Kidney (tissue), 14 donors: ENCODE results near the gene PXDN. TPM values are rescaled to one million over a fixed set of nuclear protein-coding genes. Genes with fewer than 3 reads are reported as not detected.

ENCODE experiments used
- DNase-seq, 5 donors: peaks; one replicate each; pipeline ENCODE4 v3.0.0-alpha.2; 2013 to 2020
- FAIRE-seq: peaks from 2 replicates; lab custom pipeline; 2012; peaks lifted over from hg19 to GRCh38; lab: Jason Lieb, UNC
- H3K27ac ChIP-seq, 2 donors: one replicate each; pipeline ENCODE4 v1.7.0; 2013; ENCODE audit warnings: low read depth in 2 of 2, low read length in 2 of 2, inconsistent platforms in 1 of 2
- H3K27me3 ChIP-seq: one replicate; pipeline ENCODE4 v1.7.1; 2013; ENCODE audit warnings: low read length, inconsistent platforms; ENCODE audit not compliant: control insufficient read depth, insufficient read depth
- H3K36me3 ChIP-seq, 3 donors: one replicate each; pipeline versions ENCODE4 v1.7.0 to v1.7.1; 2013; ENCODE audit warnings: low read length in 3 of 3, control low read depth in 1 of 3, inconsistent platforms in 1 of 3; ENCODE audit not compliant: insufficient read depth in 3 of 3, control insufficient read depth in 2 of 3
- H3K4me1 ChIP-seq, 3 donors: one replicate each; pipeline versions ENCODE4 v1.7.0 to v1.7.1; 2013; ENCODE audit warnings: low read length in 3 of 3, inconsistent platforms in 1 of 3, low read depth in 1 of 3; ENCODE audit not compliant: control insufficient read depth in 2 of 3, insufficient read depth in 2 of 3
- H3K4me3 ChIP-seq, 3 donors: one replicate each; pipeline versions ENCODE4 v1.7.0 to v1.8.1; 2013; ENCODE audit warnings: low read length in 3 of 3, control low read depth in 1 of 3, inconsistent platforms in 1 of 3
- H3K9ac ChIP-seq, 3 donors: one replicate each; pipeline versions ENCODE4 v1.7.0 to v1.7.1; 2013; ENCODE audit warnings: low read length in 3 of 3, control low read depth in 1 of 3, inconsistent platforms in 1 of 3
- H3K9me3 ChIP-seq, 3 donors: one replicate each; pipeline versions ENCODE4 v1.7.0 to v1.7.1; 2013; ENCODE audit warnings: low read length in 3 of 3, control low read depth in 1 of 3, inconsistent platforms in 1 of 3; ENCODE audit not compliant: control insufficient read depth in 2 of 3, insufficient read depth in 1 of 3
- CTCF ChIP-seq: IDR thresholded peaks from 3 replicates; pipeline ENCODE4 v1.5.1; 2012; ENCODE audit warnings: mild to moderate bottlenecking, moderate library complexity, borderline replicate concordance; ENCODE audit not compliant: insufficient read depth; ENCODE audit errors: extremely low read depth
- intact Hi-C: fragments of 100-400 bp; cut with DNase I; formaldehyde crosslinking; loops from one replicate; pipeline ENCODE4 v1.11.1; 2022
- polyA plus RNA-seq: library from polyadenylated mRNA; stranded (reverse); fragments of 350-450 nt; fragmentation: Illumina TruSeq; extraction: RNeasy Lipid Tissue Mini Kit (QIAGEN cat#74804); gene quantifications from one replicate; pipeline ENCODE4 v1.2.3, GENCODE V29; 2014; ENCODE audit warnings: low read depth, low replicate concordance; ENCODE audit not compliant: insufficient read depth
- total RNA-seq: library from RNA; stranded (reverse); fragmentation: NEBNext Ultra II Directional; extraction: Animal tissue kit (Norgen Biotek cat#: 25700); gene quantifications from one replicate; pipeline ENCODE4 v1.2.1, GENCODE V29; 2021
- donor health status: control.
- donor health status: control.
- donor health status: control.
- donor health status: control.
- donor health status: control.
- donor health status: DM: yes; HTN: yes; CAD: no.
- donor health status: Normal renal cell carcinoma (clear cell type).

Gene PXDN
- total and polyA plus RNA-seq, 2 donors from 2014 or later = 4.7 to 42.3 TPM

- FAIRE-seq (no peak), DNase-seq (peak in 1 of 5 donors; percentile 28)
- Histone ChIP-seq H3K9me3 (no peaks in the 10 kb centered on the region), H3K4me3 (no peak overlapping the region), H3K9ac (no peak overlapping the region), H3K27ac (no peak overlapping the region), H3K4me1 (no peaks in the 10 kb centered on the region), H3K36me3 (no peaks in the 10 kb centered on the region), H3K27me3 (no peaks in the 10 kb centered on the region)
- TF ChIP-seq CTCF = no peak
- intact Hi-C loops = no loop called here
These were observed 34.3 kb upstream of the PXDN start for GRCh38 chr2:1778566-1778965.

DNA sequence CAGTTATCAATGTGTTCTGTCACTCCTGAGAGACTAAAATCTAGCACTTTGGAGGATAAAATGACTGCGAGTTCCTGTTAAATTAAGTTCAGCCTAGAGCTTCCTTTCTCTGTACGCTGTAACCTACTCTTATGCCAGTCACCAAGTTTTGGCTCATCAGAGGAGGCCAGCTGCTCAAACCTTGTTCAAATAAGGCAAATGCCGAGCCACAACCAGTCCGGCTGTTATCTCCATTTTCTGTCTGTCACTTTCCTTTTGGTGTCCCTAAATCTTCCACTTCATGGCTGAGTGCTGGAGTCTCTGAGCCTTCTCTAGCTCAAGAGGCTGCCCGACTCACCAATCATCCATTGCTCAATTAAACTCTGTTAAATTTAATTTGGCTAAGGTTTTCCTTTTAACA, 33.5 kb upstream of the PXDN start:
- TF ChIP-seq CTCF = no peak

GRCh38 chr2:1777156-1777555, 32.8 kb upstream of the PXDN start:
- no peak overlapping the region for H3K4me3 ChIP-seq
- no peaks in the 10 kb centered on the region for H3K36me3 ChIP-seq
- intact Hi-C loops = no loop called here
- no peaks in the 10 kb centered on the region for H3K27me3 ChIP-seq
- no peak for TF ChIP-seq CTCF
- H3K9ac ChIP-seq = no peak overlapping the region
- no peak for DNase-seq
- H3K27ac ChIP-seq = no peak overlapping the region
- no peak for FAIRE-seq
- peaks cover 0 to 2% (median 0%) of the 10 kb centered on the region in 3 donors for H3K4me1 ChIP-seq
- no peaks in the 10 kb centered on the region for H3K9me3 ChIP-seq

More for the DNA sequence above, 33.5 kb upstream of the PXDN start:
- no peak for DNase-seq
- H3K36me3 ChIP-seq = no peaks in the 10 kb centered on the region
- no peaks in the 10 kb centered on the region for H3K9me3 ChIP-seq
- no peaks in the 10 kb centered on the region for H3K27me3 ChIP-seq
- no peak overlapping the region for H3K4me3 ChIP-seq
- H3K27ac ChIP-seq = no peak overlapping the region
- H3K9ac ChIP-seq = no peak overlapping the region
- H3K4me1 ChIP-seq = peaks cover 0 to 2% (median 0%) of the 10 kb centered on the region in 3 donors
- FAIRE-seq = no peak
- intact Hi-C loops = no loop called here

DNA sequence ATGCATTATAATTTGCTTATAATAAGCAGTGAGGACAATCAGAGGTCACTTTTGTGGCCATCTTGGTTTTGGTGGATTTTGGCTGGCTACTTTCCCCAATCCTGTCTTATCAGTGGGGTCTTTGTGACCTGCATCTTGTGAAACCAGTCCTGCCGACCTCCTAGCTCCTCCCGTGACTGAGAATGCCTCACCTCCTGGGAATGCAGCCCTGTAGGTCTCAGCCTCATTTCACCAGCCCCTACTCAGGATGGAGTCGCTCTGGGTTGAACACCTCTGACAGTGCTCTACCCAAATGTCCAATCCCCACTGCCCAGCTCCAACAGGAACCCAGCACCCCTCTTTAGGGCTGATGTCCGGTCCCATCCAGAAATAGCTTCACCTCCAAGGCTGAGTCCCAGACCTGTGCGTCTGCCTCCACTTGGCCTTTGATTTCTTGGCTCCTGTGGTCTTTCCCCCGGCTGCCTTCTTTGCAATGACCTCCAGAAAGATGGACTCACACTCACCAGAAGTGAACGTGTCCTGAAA, 31.3 kb upstream of the PXDN start:
- H3K4me1 ChIP-seq = peaks cover 0 to 2% (median 0%) of the 10 kb centered on the region in 3 donors
- FAIRE-seq = no peak
- no peak for TF ChIP-seq CTCF
- no peak overlapping the region for H3K27ac ChIP-seq
- no peak overlapping the region for H3K9ac ChIP-seq
- intact Hi-C loops = no loop called here
- no peaks in the 10 kb centered on the region for H3K9me3 ChIP-seq
- H3K36me3 ChIP-seq = no peaks in the 10 kb centered on the region
- H3K27me3 ChIP-seq = no peaks in the 10 kb centered on the region
- no peak overlapping the region for H3K4me3 ChIP-seq
- DNase-seq = peak in 1 of 5 donors; percentile 19
